Neural cell (in vitro differentiated cells): ENCODE measurements around the gene SIK3. TPM values are rescaled to one million over a fixed set of nuclear protein-coding genes. Genes with fewer than 3 reads are reported as not detected.

ENCODE experiments used
- H2AFZ ChIP-seq: fragments of 200-600, 300-800 bp; sonication (generic), shearing (Covaris generic); 2 replicates; pipeline ENCODE4 v1.6.0; 2014; ENCODE audit warnings: low read depth, mild to moderate bottlenecking, antibody characterized with exemption, low read length, moderate library complexity
- H3F3A ChIP-seq: fragments of 200-600 bp; shearing (Covaris generic); 2 replicates; pipeline ENCODE4 v1.6.1; 2016; ENCODE audit warnings: mild to moderate bottlenecking, moderate library complexity, mixed read lengths, antibody characterized with exemption, low read length; ENCODE audit not compliant: insufficient read depth, poor library complexity, severe bottlenecking
- H3K27ac ChIP-seq: fragments of 200-600, 300-800 bp; sonication (generic), shearing (Covaris generic); 2 replicates; pipeline ENCODE4 v1.5.1; 2014; ENCODE audit warnings: mild to moderate bottlenecking, low read length, moderate library complexity
- H3K27me3 ChIP-seq: fragments of 300-800, 200-600 bp; sonication (generic), shearing (Covaris generic); 2 replicates; pipeline ENCODE4 v1.6.0; 2014; ENCODE audit warnings: mild to moderate bottlenecking, low read depth, low read length, moderate library complexity; ENCODE audit not compliant: insufficient read depth
- H3K36me3 ChIP-seq: fragments of 300-800, 200-600 bp; sonication (generic), shearing (Covaris generic); 2 replicates; pipeline ENCODE4 v1.5.1; 2014; ENCODE audit warnings: mild to moderate bottlenecking, antibody characterized with exemption, low read length, moderate library complexity; ENCODE audit not compliant: insufficient read depth
- H3K4me2 ChIP-seq: fragments of 300-800, 200-600 bp; sonication (generic), shearing (Covaris generic); 2 replicates; pipeline ENCODE4 v1.6.0; 2014; ENCODE audit warnings: mild to moderate bottlenecking, low read length
- H3K4me3 ChIP-seq: fragments of 300-800, 200-600 bp; sonication (generic), shearing (Covaris generic); 2 replicates; pipeline ENCODE4 v1.5.1; 2014; ENCODE audit warnings: mild to moderate bottlenecking, low read length, moderate library complexity
- H3K79me2 ChIP-seq: fragments of 200-600 bp; shearing (Covaris generic); replicated peaks from 2 replicates; pipeline ENCODE4 v1.6.0; 2014; ENCODE audit warnings: mild to moderate bottlenecking, low read length, moderate library complexity; ENCODE audit not compliant: insufficient read depth
- H3K9ac ChIP-seq: fragments of 300-800, 200-600 bp; sonication (generic), shearing (Covaris generic); 2 replicates; pipeline ENCODE4 v1.6.1; 2016; ENCODE audit warnings: mild to moderate bottlenecking, low read length, mixed read lengths
- H3K9me2 ChIP-seq: fragments of 200-600 bp; shearing (Covaris generic); 2 replicates; pipeline ENCODE4 v1.6.1; 2016; ENCODE audit warnings: mild to moderate bottlenecking, low read length, mixed read lengths; ENCODE audit not compliant: insufficient read depth
- H3K9me3 ChIP-seq: fragments of 200-600, 300-800 bp; sonication (generic), shearing (Covaris generic); 2 replicates; pipeline ENCODE4 v1.6.1; 2016; ENCODE audit warnings: mild to moderate bottlenecking, mixed run types, low read length, moderate library complexity, mixed read lengths
- H4K20me1 ChIP-seq: fragments of 200-600 bp; shearing (Covaris generic); 2 replicates; pipeline ENCODE4 v1.6.1; 2016; ENCODE audit warnings: mild to moderate bottlenecking, mixed run types; ENCODE audit not compliant: insufficient read depth
- EP300 ChIP-seq: fragments of 450-650 bp; conservative IDR thresholded peaks from 2 replicates; pipeline ENCODE4 v1.6.1; 2014; ENCODE audit warnings: antibody characterized with exemption, mild to moderate bottlenecking, moderate library complexity; ENCODE audit not compliant: poor library complexity, severe bottlenecking
- EZH2 ChIP-seq: fragments of 200-600, 300-800 bp; shearing (Covaris generic), sonication (generic); IDR thresholded peaks from 2 replicates; pipeline ENCODE4 v1.6.1; 2014; ENCODE audit warnings: antibody characterized with exemption, low read length, borderline replicate concordance, mild to moderate bottlenecking; ENCODE audit not compliant: insufficient read depth, poor library complexity, severe bottlenecking
- MXI1 ChIP-seq: fragments of 450-650 bp; conservative IDR thresholded peaks from 2 replicates; pipeline ENCODE4 v1.6.1; 2014; ENCODE audit warnings: antibody characterized with exemption, mild to moderate bottlenecking; ENCODE audit not compliant: poor library complexity, severe bottlenecking
- POLR2AphosphoS5 ChIP-seq: IDR thresholded peaks from 2 replicates; pipeline ENCODE4 v1.6.1; 2012
- RAD21 ChIP-seq: fragments of 450-650 bp; conservative IDR thresholded peaks from 2 replicates; pipeline ENCODE4 v1.6.1; 2014; ENCODE audit warnings: antibody characterized with exemption, mild to moderate bottlenecking, moderate library complexity
- SMC3 ChIP-seq: fragments of 450-650 bp; conservative IDR thresholded peaks from 2 replicates; pipeline ENCODE4 v1.6.1; 2014; ENCODE audit warnings: antibody characterized with exemption, mild to moderate bottlenecking, moderate library complexity; ENCODE audit not compliant: poor library complexity
- TAF1 ChIP-seq: IDR thresholded peaks from 2 replicates; pipeline ENCODE4 v1.6.1; 2012; ENCODE audit warnings: low read depth
- polyA plus RNA-seq: library from polyadenylated mRNA; depleted of rRNA; stranded (reverse); fragments of >200 nt; gene quantifications from 2 replicates; pipeline ENCODE4 v1.2.3, GENCODE V29; 2014
- TF ChIP-seq, protein P1 (sequence below): IDR thresholded peaks from 2 replicates; pipeline ENCODE4 v1.6.1; 2012; ENCODE audit warnings: borderline replicate concordance
- TF ChIP-seq, protein P2 (sequence below): fragments of 450-650 bp; IDR thresholded peaks from 2 replicates; pipeline ENCODE4 v1.5.1; 2014; ENCODE audit warnings: antibody characterized with exemption, mild to moderate bottlenecking, moderate library complexity; ENCODE audit not compliant: poor library complexity, severe bottlenecking

Gene SIK3
- polyA plus RNA-seq, 1 donor from 2014 or later: 11.2 TPM

DNA sequence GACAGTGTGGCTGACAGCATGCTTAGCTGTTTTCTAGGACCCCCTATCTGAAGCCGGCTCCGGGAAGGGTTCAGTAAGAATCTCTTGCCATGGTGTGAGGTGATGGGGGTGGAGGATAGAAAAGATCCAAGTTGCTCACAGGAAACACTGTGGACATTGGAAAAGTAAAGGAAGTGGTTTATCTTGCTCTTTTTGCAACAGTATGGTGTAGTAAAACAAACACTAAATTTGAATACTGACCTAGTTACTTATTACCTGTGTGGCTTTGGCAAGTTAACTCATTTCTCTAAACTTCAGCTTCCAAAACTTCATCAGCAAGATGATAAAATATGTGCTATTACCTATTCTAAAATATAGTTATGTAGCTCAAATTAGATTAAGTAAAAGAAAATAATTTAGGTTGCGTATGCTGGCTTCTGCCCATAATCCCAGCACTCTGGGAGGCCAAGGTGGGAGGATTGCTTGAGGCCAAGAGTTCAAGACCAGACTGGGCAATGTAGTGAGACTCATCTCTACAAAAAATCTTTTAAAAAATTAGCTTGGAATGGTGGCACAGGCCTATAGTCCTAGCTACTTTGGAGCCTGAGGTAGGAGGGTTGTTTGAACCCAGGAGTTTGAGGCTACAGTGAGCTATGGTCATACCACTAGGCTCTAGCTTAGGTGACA lies 209.2 kb downstream of the SIK3 start:
- Histone ChIP-seq H3K9ac (no peak overlapping the region), H3K4me3 (no peak overlapping the region), H3K9me3 (no peaks in the 10 kb centered on the region), H3K4me2 (no peak overlapping the region), H3K79me2 (no peaks in the 10 kb centered on the region), H3F3A (no peaks in the 10 kb centered on the region), H3K27me3 (no peaks in the 10 kb centered on the region), H3K9me2 (no peaks in the 10 kb centered on the region), H3K36me3 (peaks cover under 1% of the 10 kb centered on the region), H2AFZ (no peak overlapping the region), H3K27ac (no peak overlapping the region), H4K20me1 (no peaks in the 10 kb centered on the region)
- TF ChIP-seq, protein P1, sequence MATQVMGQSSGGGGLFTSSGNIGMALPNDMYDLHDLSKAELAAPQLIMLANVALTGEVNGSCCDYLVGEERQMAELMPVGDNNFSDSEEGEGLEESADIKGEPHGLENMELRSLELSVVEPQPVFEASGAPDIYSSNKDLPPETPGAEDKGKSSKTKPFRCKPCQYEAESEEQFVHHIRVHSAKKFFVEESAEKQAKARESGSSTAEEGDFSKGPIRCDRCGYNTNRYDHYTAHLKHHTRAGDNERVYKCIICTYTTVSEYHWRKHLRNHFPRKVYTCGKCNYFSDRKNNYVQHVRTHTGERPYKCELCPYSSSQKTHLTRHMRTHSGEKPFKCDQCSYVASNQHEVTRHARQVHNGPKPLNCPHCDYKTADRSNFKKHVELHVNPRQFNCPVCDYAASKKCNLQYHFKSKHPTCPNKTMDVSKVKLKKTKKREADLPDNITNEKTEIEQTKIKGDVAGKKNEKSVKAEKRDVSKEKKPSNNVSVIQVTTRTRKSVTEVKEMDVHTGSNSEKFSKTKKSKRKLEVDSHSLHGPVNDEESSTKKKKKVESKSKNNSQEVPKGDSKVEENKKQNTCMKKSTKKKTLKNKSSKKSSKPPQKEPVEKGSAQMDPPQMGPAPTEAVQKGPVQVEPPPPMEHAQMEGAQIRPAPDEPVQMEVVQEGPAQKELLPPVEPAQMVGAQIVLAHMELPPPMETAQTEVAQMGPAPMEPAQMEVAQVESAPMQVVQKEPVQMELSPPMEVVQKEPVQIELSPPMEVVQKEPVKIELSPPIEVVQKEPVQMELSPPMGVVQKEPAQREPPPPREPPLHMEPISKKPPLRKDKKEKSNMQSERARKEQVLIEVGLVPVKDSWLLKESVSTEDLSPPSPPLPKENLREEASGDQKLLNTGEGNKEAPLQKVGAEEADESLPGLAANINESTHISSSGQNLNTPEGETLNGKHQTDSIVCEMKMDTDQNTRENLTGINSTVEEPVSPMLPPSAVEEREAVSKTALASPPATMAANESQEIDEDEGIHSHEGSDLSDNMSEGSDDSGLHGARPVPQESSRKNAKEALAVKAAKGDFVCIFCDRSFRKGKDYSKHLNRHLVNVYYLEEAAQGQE: no peak
- TF ChIP-seq POLR2AphosphoS5 (no peak), TAF1 (no peak), MXI1 (no peak), RAD21 (no peak), SMC3 (no peak), EP300 (no peak), EZH2 (no peak)
- TF ChIP-seq, protein P2, sequence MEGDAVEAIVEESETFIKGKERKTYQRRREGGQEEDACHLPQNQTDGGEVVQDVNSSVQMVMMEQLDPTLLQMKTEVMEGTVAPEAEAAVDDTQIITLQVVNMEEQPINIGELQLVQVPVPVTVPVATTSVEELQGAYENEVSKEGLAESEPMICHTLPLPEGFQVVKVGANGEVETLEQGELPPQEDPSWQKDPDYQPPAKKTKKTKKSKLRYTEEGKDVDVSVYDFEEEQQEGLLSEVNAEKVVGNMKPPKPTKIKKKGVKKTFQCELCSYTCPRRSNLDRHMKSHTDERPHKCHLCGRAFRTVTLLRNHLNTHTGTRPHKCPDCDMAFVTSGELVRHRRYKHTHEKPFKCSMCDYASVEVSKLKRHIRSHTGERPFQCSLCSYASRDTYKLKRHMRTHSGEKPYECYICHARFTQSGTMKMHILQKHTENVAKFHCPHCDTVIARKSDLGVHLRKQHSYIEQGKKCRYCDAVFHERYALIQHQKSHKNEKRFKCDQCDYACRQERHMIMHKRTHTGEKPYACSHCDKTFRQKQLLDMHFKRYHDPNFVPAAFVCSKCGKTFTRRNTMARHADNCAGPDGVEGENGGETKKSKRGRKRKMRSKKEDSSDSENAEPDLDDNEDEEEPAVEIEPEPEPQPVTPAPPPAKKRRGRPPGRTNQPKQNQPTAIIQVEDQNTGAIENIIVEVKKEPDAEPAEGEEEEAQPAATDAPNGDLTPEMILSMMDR: no peak

DNA sequence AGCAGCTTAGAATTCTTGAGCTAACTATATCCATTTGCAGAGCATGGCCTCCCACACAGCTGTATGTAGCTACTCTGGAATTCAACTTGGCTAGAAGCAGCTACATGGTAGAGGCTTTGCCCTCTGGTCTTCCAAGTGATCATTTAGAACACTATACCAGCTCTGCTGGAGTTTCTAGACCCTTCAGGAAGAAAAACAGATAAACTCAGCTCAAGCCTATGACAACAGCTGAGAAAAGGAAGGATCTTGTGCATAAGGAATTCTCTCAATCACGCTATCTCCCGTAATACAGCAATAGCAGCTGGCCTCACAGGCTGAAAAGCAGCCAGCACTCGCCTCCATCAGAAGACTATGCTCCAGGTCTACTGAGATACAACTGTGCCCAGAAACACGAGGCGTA lies 210.2 kb downstream of the SIK3 start:
- Histone ChIP-seq H3K4me2 (no peak overlapping the region), H3K4me3 (no peak overlapping the region), H3K36me3 (no peaks in the 10 kb centered on the region), H3K27me3 (no peaks in the 10 kb centered on the region), H3F3A (no peaks in the 10 kb centered on the region), H2AFZ (no peak overlapping the region), H3K79me2 (no peaks in the 10 kb centered on the region), H4K20me1 (no peaks in the 10 kb centered on the region), H3K9me2 (no peaks in the 10 kb centered on the region), H3K9ac (no peak overlapping the region), H3K27ac (no peak overlapping the region), H3K9me3 (no peaks in the 10 kb centered on the region)
- TF ChIP-seq, protein P1: no peak
- TF ChIP-seq MXI1: no peak
- TF ChIP-seq POLR2AphosphoS5: no peak
- TF ChIP-seq, protein P2: no peak
